DND-41 (cell line): ENCODE data around the gene INPP4A.

ENCODE experiments used
- EZH2 ChIP-seq: IDR thresholded peaks from 3 replicates; pipeline ENCODE4 v1.6.1; 2012; ENCODE audit warnings: borderline replicate concordance, low read depth, mild to moderate bottlenecking, moderate library complexity, low read length, inconsistent platforms; ENCODE audit not compliant: severe bottlenecking
- TF ChIP-seq, protein P1 (sequence below): IDR thresholded peaks from 2 replicates; pipeline ENCODE4 v1.5.1; 2012; ENCODE audit warnings: borderline replicate concordance, low read length, moderate library complexity, mild to moderate bottlenecking; ENCODE audit not compliant: poor library complexity, severe bottlenecking; ENCODE audit errors: extremely low read depth

DNA sequence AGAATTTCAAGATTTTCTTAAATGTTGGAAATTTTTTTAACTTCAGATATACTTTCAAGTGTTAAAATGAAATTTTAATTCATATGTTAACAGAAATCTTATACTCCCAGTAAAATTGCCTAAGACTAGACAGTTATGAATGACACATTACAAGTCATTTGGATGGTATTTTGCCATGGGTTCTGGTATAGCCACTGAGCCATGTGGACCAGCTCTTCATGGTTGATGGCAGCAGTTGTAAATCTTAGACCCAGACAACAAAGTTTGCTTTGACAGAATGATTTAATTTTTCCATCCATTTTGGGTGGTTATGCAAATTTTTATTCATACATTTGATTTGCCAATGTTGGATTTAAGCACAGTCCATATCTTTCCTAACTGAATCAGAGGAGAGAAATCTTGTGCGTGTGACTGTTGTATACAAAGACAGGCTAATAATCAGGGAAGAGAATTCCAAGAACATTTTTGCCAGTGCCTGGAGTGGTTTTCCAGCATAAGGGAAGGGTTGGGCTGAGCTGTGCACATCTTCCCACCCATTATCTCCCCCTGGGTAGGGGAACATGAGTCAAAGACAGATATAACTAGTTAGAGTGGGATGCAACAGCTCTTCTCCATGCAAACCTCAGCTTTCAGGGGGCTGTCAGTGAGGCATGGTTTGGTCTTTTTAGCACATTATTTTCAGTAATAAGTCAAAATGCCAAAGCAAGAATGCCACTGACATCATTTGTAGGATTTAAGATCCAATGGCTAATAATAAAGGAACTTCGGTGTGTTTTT is 28.1 kb upstream of the INPP4A start:
- TF ChIP-seq, protein P1, sequence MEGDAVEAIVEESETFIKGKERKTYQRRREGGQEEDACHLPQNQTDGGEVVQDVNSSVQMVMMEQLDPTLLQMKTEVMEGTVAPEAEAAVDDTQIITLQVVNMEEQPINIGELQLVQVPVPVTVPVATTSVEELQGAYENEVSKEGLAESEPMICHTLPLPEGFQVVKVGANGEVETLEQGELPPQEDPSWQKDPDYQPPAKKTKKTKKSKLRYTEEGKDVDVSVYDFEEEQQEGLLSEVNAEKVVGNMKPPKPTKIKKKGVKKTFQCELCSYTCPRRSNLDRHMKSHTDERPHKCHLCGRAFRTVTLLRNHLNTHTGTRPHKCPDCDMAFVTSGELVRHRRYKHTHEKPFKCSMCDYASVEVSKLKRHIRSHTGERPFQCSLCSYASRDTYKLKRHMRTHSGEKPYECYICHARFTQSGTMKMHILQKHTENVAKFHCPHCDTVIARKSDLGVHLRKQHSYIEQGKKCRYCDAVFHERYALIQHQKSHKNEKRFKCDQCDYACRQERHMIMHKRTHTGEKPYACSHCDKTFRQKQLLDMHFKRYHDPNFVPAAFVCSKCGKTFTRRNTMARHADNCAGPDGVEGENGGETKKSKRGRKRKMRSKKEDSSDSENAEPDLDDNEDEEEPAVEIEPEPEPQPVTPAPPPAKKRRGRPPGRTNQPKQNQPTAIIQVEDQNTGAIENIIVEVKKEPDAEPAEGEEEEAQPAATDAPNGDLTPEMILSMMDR = no peak
- TF ChIP-seq EZH2 = no peak
